WTC11 (cell line): ENCODE data around the gene SOWAHD. TPM values are rescaled to one million over a fixed set of nuclear protein-coding genes. Genes with fewer than 3 reads are reported as not detected.
A peak's percentile ranks its signal among the peaks of the same experiment; 100 is the strongest.

Experiments used
- ATAC-seq: fragments of 200-7000 bp; cut with Tn5 transposase; 2 replicates; pipeline ENCODE4 v1.10.0; 2021; ENCODE audit warnings: mild to moderate bottlenecking, moderate library complexity
- CTCF ChIA-PET: fragments of 300-600 bp; sonication (Branson Sonifier 250); formaldehyde crosslinking; loops from one replicate; lab custom pipeline; 2021; ENCODE audit warnings: antibody characterized with exemption; lab: Charles Lee
- POLR2A ChIA-PET: fragments of 350-600 bp; sonication (Branson Sonifier 250); formaldehyde crosslinking; loops from one replicate; lab custom pipeline; 2021; ENCODE audit warnings: antibody characterized with exemption; lab: Charles Lee
- DNase-seq: peaks from one replicate; pipeline ENCODE4 v3.0.0; 2021; ENCODE audit warnings: low spot score
- H3K27ac Mint-ChIP-seq: 2 replicates; pipeline ENCODE4 v1.8.0; 2021; ENCODE audit warnings: mixed read lengths
- H3K27me3 Mint-ChIP-seq: 2 replicates; pipeline ENCODE4 v1.8.0; 2021; ENCODE audit warnings: low read depth, mild to moderate bottlenecking, moderate library complexity, mixed read lengths
- H3K36me3 Mint-ChIP-seq: 2 replicates; pipeline ENCODE4 v1.8.0; 2021; ENCODE audit warnings: mixed read lengths
- H3K4me1 Mint-ChIP-seq: 2 replicates; pipeline ENCODE4 v1.8.0; 2022; ENCODE audit warnings: mixed read lengths
- H3K4me3 Mint-ChIP-seq: 2 replicates; pipeline ENCODE4 v1.8.0; 2021; ENCODE audit warnings: mild to moderate bottlenecking, moderate library complexity, mixed read lengths
- H3K9me3 Mint-ChIP-seq: 2 replicates; pipeline ENCODE4 v1.8.0; 2021; ENCODE audit warnings: mixed read lengths
- ATF3 ChIP-seq: sonication (generic); formaldehyde crosslinking; conservative IDR thresholded peaks from 2 replicates; pipeline ENCODE4 v1.8.1; 2022; ENCODE audit warnings: mild to moderate bottlenecking, missing genetic modification reagents
- CBFB ChIP-seq: sonication (generic); formaldehyde crosslinking; IDR thresholded peaks from 2 replicates; pipeline ENCODE4 v1.8.1; 2022; ENCODE audit warnings: mild to moderate bottlenecking, low read depth, missing genetic modification reagents
- CTCF ChIP-seq: fragments of 200-600 bp; IDR thresholded peaks from 2 replicates; pipeline ENCODE4 v1.8.0; 2022; ENCODE audit warnings: antibody characterized with exemption
- ERG ChIP-seq: fragments of 250-450 bp; sonication (Bioruptor Pico); IDR thresholded peaks from 2 replicates; pipeline ENCODE4 v1.8.0; 2021; ENCODE audit warnings: mild to moderate bottlenecking
- FOXK1 ChIP-seq: sonication (generic); formaldehyde crosslinking; IDR thresholded peaks from 2 replicates; pipeline ENCODE4 v1.8.0; 2022; ENCODE audit warnings: mild to moderate bottlenecking, moderate library complexity, missing genetic modification reagents
- NR2C2 ChIP-seq: sonication (generic); formaldehyde crosslinking; IDR thresholded peaks from 2 replicates; pipeline ENCODE4 v1.8.0; 2022; ENCODE audit warnings: mild to moderate bottlenecking, missing genetic modification reagents
- PRDM15 ChIP-seq: sonication (generic); formaldehyde crosslinking; IDR thresholded peaks from 2 replicates; pipeline ENCODE4 v1.8.0; 2022; ENCODE audit warnings: missing genetic modification reagents
- PRRX2 ChIP-seq: fragments of 250-450 bp; sonication (Bioruptor Pico); IDR thresholded peaks from 2 replicates; pipeline ENCODE4 v1.8.0; 2021; ENCODE audit warnings: mild to moderate bottlenecking
- RORB ChIP-seq: fragments of 250-450 bp; sonication (Bioruptor Pico); IDR thresholded peaks from 2 replicates; pipeline ENCODE4 v1.9.0; 2021; ENCODE audit warnings: mild to moderate bottlenecking
- SMAD4 ChIP-seq: sonication (generic); formaldehyde crosslinking; IDR thresholded peaks from 2 replicates; pipeline ENCODE4 v1.8.0; 2022; ENCODE audit warnings: mild to moderate bottlenecking, missing genetic modification reagents
- SOX15 ChIP-seq: fragments of 250-450 bp; sonication (Bioruptor Pico); IDR thresholded peaks from 2 replicates; pipeline ENCODE4 v1.9.0; 2021; ENCODE audit warnings: mild to moderate bottlenecking
- STAT6 ChIP-seq: sonication (generic); formaldehyde crosslinking; conservative IDR thresholded peaks from 2 replicates; pipeline ENCODE4 v1.8.1; 2023; ENCODE audit warnings: mild to moderate bottlenecking, low read depth, missing genetic modification reagents, moderate library complexity
- TEAD1 ChIP-seq: sonication (generic); formaldehyde crosslinking; IDR thresholded peaks from 2 replicates; pipeline ENCODE4 v1.8.0; 2022; ENCODE audit warnings: mild to moderate bottlenecking, missing genetic modification reagents
- TEAD4 ChIP-seq: sonication (generic); formaldehyde crosslinking; IDR thresholded peaks from 2 replicates; pipeline ENCODE4 v1.8.0; 2022; ENCODE audit warnings: mild to moderate bottlenecking, missing genetic modification reagents
- USF2 ChIP-seq: sonication (generic); formaldehyde crosslinking; IDR thresholded peaks from 2 replicates; pipeline ENCODE4 v1.8.1; 2023; ENCODE audit warnings: mild to moderate bottlenecking, missing genetic modification reagents, moderate library complexity
- ZBTB21 ChIP-seq: sonication (generic); formaldehyde crosslinking; IDR thresholded peaks from 2 replicates; pipeline ENCODE4 v1.8.1; 2023; ENCODE audit warnings: mild to moderate bottlenecking, missing genetic modification reagents, borderline replicate concordance
- ZNF219 ChIP-seq: sonication (generic); formaldehyde crosslinking; IDR thresholded peaks from 2 replicates; pipeline ENCODE4 v1.8.0; 2023; ENCODE audit warnings: missing genetic modification reagents, mild to moderate bottlenecking, borderline replicate concordance
- ZNF281 ChIP-seq: sonication (generic); formaldehyde crosslinking; IDR thresholded peaks from 2 replicates; pipeline ENCODE4 v1.8.0; 2023; ENCODE audit warnings: mild to moderate bottlenecking, missing genetic modification reagents
- ZNF416 ChIP-seq: fragments of 250-450 bp; sonication (Bioruptor Pico); IDR thresholded peaks from 2 replicates; pipeline ENCODE4 v1.9.0; 2021; ENCODE audit warnings: mild to moderate bottlenecking, inconsistent platforms
- total RNA-seq: library from RNA; stranded (reverse); gene quantifications from 3 replicates; pipeline ENCODE4 v1.2.3, GENCODE V29; 2021

SOWAHD gene
- total RNA-seq, 1 experiment from 2014 or later: 5.0 TPM

GRCh38 chrX:119783026-119783425 lies 24.6 kb downstream of the SOWAHD start:
- Mint-ChIP-seq H3K27me3 (no peaks in the 10 kb centered on the region), H3K36me3 (peaks cover 42% of the 10 kb centered on the region), H3K9me3 (no peaks in the 10 kb centered on the region), H3K4me3 (no peak overlapping the region), H3K27ac (peak overlapping the region; percentile 65; the same call in 1 of the 2 replicates), H3K4me1 (peaks cover 13% of the 10 kb centered on the region; the same call in 1 of the 2 replicates)
- CTCF ChIA-PET: no interaction called here
- POLR2A ChIA-PET: no interaction called here
- no peak for TF ChIP-seq ZBTB21 (CRISPR knock-in tag)
- TF ChIP-seq CBFB (CRISPR knock-in tag): no peak
- no peak for TF ChIP-seq TEAD1 (CRISPR knock-in tag)
- TF ChIP-seq ZNF219: no peak
- TF ChIP-seq PRDM15 (CRISPR knock-in tag): no peak
- TF ChIP-seq ATF3: no peak
- TF ChIP-seq TEAD4 (CRISPR knock-in tag): no peak
- no peak for TF ChIP-seq NR2C2
- TF ChIP-seq FOXK1 (CRISPR knock-in tag): no peak
- no peak for TF ChIP-seq PRRX2 (CRISPR knock-in tag)
- TF ChIP-seq ZNF281 (CRISPR knock-in tag): no peak
- no peak for TF ChIP-seq USF2
- no peak for TF ChIP-seq STAT6 (CRISPR knock-in tag)
- no peak for ATAC-seq
- no peak for DNase-seq

GRCh38 chrX:119784747-119785446 lies 26.5 kb downstream of the SOWAHD start:
- ATAC-seq (peak; percentile 49), DNase-seq (peak; percentile 41)
- H3K27me3 Mint-ChIP-seq: no peaks in the 10 kb centered on the region
- CTCF ChIA-PET: interaction anchor here (0.6 to 1.6 kb wide), 11 partner anchors 27 to 842 kb away, joined by 3 to 10 read pairs (median 5); partner anchors contain the start of genes SEPTIN6, SOWAHD and UPF3B
- peaks cover 59% of the 10 kb centered on the region for H3K36me3 Mint-ChIP-seq
- peak overlapping the region; percentile 69 for H3K27ac Mint-ChIP-seq
- POLR2A ChIA-PET: interaction anchor here (1.5 kb wide), 1 partner anchor 68 kb away, joined by 4 read pairs; the partner anchor contains the start of gene UPF3B
- peaks cover 26% of the 10 kb centered on the region for H3K4me1 Mint-ChIP-seq
- H3K9me3 Mint-ChIP-seq: no peaks in the 10 kb centered on the region
- H3K4me3 Mint-ChIP-seq: no peak overlapping the region
- TF ChIP-seq SMAD4 (CRISPR knock-in tag) (no peak), ERG (CRISPR knock-in tag) (0 out of 2 replicates have a peak, but pooled peaks have one; percentile 32), SOX15 (CRISPR knock-in tag) (no peak), ZNF416 (CRISPR knock-in tag) (peak; percentile 83; the same call in 1 of the 2 replicates), USF2 (no peak), CTCF (peak; percentile 39), RORB (no peak)
